ENCODE measurements around the gene CACNA1I. TPM values are rescaled to one million over a fixed set of nuclear protein-coding genes. Genes with fewer than 3 reads are reported as not detected.

Gene CACNA1I
- total RNA-seq, 2 experiments from 2014 or later, result 0.36 to 0.57 TPM

GRCh38 chr22:39558950-39559349 lies 11.6 kb upstream of the CACNA1I start:
- Mint-ChIP-seq H3K27me3 (peaks cover 22% of the 10 kb centered on the region), H3K4me1 (ENCODE audit: low read depth) (peaks cover 7% of the 10 kb centered on the region), H3K27ac (no peak overlapping the region), H3K4me3 (no peak overlapping the region), H3K9me3 (no peaks in the 10 kb centered on the region), H3K36me3 (no peaks in the 10 kb centered on the region)
- intact Hi-C loops (cut with micrococcal nuclease), result no loop called here
- POLR2A ChIA-PET, result no interaction called here
- no peak for DNase-seq
- CTCF ChIA-PET, result interaction anchor here (0.6 to 5.3 kb wide), 7 partner anchors 24 to 698 kb away, joined by 3 to 37 read pairs (median 4); no protein-coding TSS in a partner anchor

- Mint-ChIP-seq H3K4me3 (no peak overlapping the region), H3K36me3 (no peaks in the 10 kb centered on the region), H3K9me3 (no peaks in the 10 kb centered on the region), H3K27me3 (peaks cover 20% of the 10 kb centered on the region), H3K4me1 (ENCODE audit: low read depth) (peaks cover 7% of the 10 kb centered on the region), H3K27ac (no peak overlapping the region)
- ChIA-PET CTCF (interaction anchor here (0.7 to 5.3 kb wide), 8 partner anchors 24 to 1209 kb away, joined by 3 to 37 read pairs (median 3); no protein-coding TSS in a partner anchor), POLR2A (no interaction called here)
- intact Hi-C loops (cut with micrococcal nuclease), result no loop called here
- DNase-seq, result no peak
Observed at GRCh38 chr22:39559456-39560105, 11.0 kb upstream of the CACNA1I start.

- Mint-ChIP-seq H3K27ac (no peak overlapping the region), H3K9me3 (no peaks in the 10 kb centered on the region), H3K4me1 (ENCODE audit: low read depth) (peaks cover 7% of the 10 kb centered on the region), H3K36me3 (no peaks in the 10 kb centered on the region), H3K4me3 (no peak overlapping the region), H3K27me3 (peaks cover 20% of the 10 kb centered on the region)
- DNase-seq, result no peak
- CTCF ChIA-PET, result interaction anchor here (0.9 to 5.3 kb wide), 4 partner anchors 462 to 1209 kb away, joined by 3 to 37 read pairs (median 4); no protein-coding TSS in a partner anchor
- POLR2A ChIA-PET, result no interaction called here
- intact Hi-C loops (cut with micrococcal nuclease), result no loop called here
Observed at GRCh38 chr22:39560127-39560526, 10.4 kb upstream of the CACNA1I start.

- ChIA-PET POLR2A (no interaction called here), CTCF (interaction anchor here (2.0 to 2.2 kb wide), 2 partner anchors 462 to 474 kb away, joined by 5 to 8 read pairs; no protein-coding TSS in a partner anchor)
- H3K36me3 Mint-ChIP-seq, result no peaks in the 10 kb centered on the region
- no peak overlapping the region for H3K27ac Mint-ChIP-seq
- H3K4me1 Mint-ChIP-seq (ENCODE audit: low read depth), result peaks cover 16% of the 10 kb centered on the region
- no peaks in the 10 kb centered on the region for H3K9me3 Mint-ChIP-seq
- DNase-seq, result no peak
- H3K4me3 Mint-ChIP-seq, result no peak overlapping the region
- H3K27me3 Mint-ChIP-seq, result peaks cover 6% of the 10 kb centered on the region
- intact Hi-C loops (cut with micrococcal nuclease), result no loop called here
Observed at GRCh38 chr22:39562839-39563489, 7.6 kb upstream of the CACNA1I start.

GRCh38 chr22:39563571-39564428 lies 6.8 kb upstream of the CACNA1I start:
- no peak overlapping the region for H3K27ac Mint-ChIP-seq
- ChIA-PET CTCF (no interaction called here), POLR2A (no interaction called here)
- no peaks in the 10 kb centered on the region for H3K9me3 Mint-ChIP-seq
- intact Hi-C loops (cut with micrococcal nuclease), result no loop called here
- DNase-seq, result no peak
- no peak overlapping the region for H3K4me3 Mint-ChIP-seq
- H3K27me3 Mint-ChIP-seq, result peaks cover under 1% of the 10 kb centered on the region
- no peaks in the 10 kb centered on the region for H3K36me3 Mint-ChIP-seq
- peaks cover 16% of the 10 kb centered on the region for H3K4me1 Mint-ChIP-seq (ENCODE audit: low read depth)

- Mint-ChIP-seq H3K9me3 (no peaks in the 10 kb centered on the region), H3K27me3 (no peaks in the 10 kb centered on the region), H3K4me1 (ENCODE audit: low read depth) (peaks cover 16% of the 10 kb centered on the region), H3K27ac (no peak overlapping the region), H3K36me3 (no peaks in the 10 kb centered on the region), H3K4me3 (no peak overlapping the region)
- no peak for DNase-seq
- POLR2A ChIA-PET, result no interaction called here
- CTCF ChIA-PET, result no interaction called here
- intact Hi-C loops (cut with micrococcal nuclease), result no loop called here
Observed at GRCh38 chr22:39565414-39565944, 5.1 kb upstream of the CACNA1I start.

GRCh38 chr22:39567135-39567946 lies 3.2 kb upstream of the CACNA1I start:
- no peak overlapping the region for H3K4me3 Mint-ChIP-seq

GRCh38 chr22:39568278-39568981 lies 2.1 kb upstream of the CACNA1I start:
- intact Hi-C loops (cut with micrococcal nuclease), result no loop called here
- no peak for DNase-seq
- H3K9me3 Mint-ChIP-seq, result no peaks in the 10 kb centered on the region
- CTCF ChIA-PET, result no interaction called here
- no peaks in the 10 kb centered on the region for H3K36me3 Mint-ChIP-seq
- no peaks in the 10 kb centered on the region for H3K27me3 Mint-ChIP-seq
- POLR2A ChIA-PET, result no interaction called here
- H3K27ac Mint-ChIP-seq, result no peak overlapping the region
- H3K4me3 Mint-ChIP-seq, result no peak overlapping the region
- peaks cover 16% of the 10 kb centered on the region for H3K4me1 Mint-ChIP-seq (ENCODE audit: low read depth)

More at GRCh38 chr22:39567135-39567946, 3.2 kb upstream of the CACNA1I start:
- no peaks in the 10 kb centered on the region for H3K36me3 Mint-ChIP-seq
- ChIA-PET CTCF (interaction anchor here (0.7 kb wide), 1 partner anchor 468 kb away, joined by 4 read pairs; no protein-coding TSS in a partner anchor), POLR2A (interaction anchor here (0.6 kb wide), 1 partner anchor 231 kb away, joined by 5 read pairs; no protein-coding TSS in a partner anchor)
- peaks cover 16% of the 10 kb centered on the region for H3K4me1 Mint-ChIP-seq (ENCODE audit: low read depth)
- no peaks in the 10 kb centered on the region for H3K9me3 Mint-ChIP-seq
- intact Hi-C loops (cut with micrococcal nuclease), result no loop called here
- peak overlapping the region; percentile 2 for H3K27ac Mint-ChIP-seq
- no peaks in the 10 kb centered on the region for H3K27me3 Mint-ChIP-seq
- DNase-seq, result peak; percentile 59

GRCh38 chr22:39569066-39569465 lies 1.5 kb upstream of the CACNA1I start:
- Mint-ChIP-seq H3K4me1 (ENCODE audit: low read depth) (peaks cover 16% of the 10 kb centered on the region), H3K4me3 (no peak overlapping the region), H3K27me3 (no peaks in the 10 kb centered on the region), H3K27ac (no peak overlapping the region), H3K36me3 (no peaks in the 10 kb centered on the region), H3K9me3 (no peaks in the 10 kb centered on the region)
- ChIA-PET POLR2A (no interaction called here), CTCF (no interaction called here)
- DNase-seq, result no peak
- intact Hi-C loops (cut with micrococcal nuclease), result no loop called here

GRCh38 chr22:39570226-39570625 lies 327 bp upstream of the CACNA1I start:
- CTCF ChIA-PET, result no interaction called here

GRCh38 chr22:39571538-39571937 lies 985 bp downstream of the CACNA1I start:
- H3K9me3 Mint-ChIP-seq, result no peaks in the 10 kb centered on the region
- no peak for DNase-seq
- H3K4me1 Mint-ChIP-seq (ENCODE audit: low read depth), result peaks cover 16% of the 10 kb centered on the region
- H3K36me3 Mint-ChIP-seq, result no peaks in the 10 kb centered on the region
- no peak overlapping the region for H3K4me3 Mint-ChIP-seq
- H3K27me3 Mint-ChIP-seq, result no peaks in the 10 kb centered on the region
- ChIA-PET CTCF (no interaction called here), POLR2A (no interaction called here)
- no peak overlapping the region for H3K27ac Mint-ChIP-seq
- intact Hi-C loops (cut with micrococcal nuclease), result no loop called here

More at GRCh38 chr22:39570226-39570625, 327 bp upstream of the CACNA1I start:
- DNase-seq, result no peak
- intact Hi-C loops (cut with micrococcal nuclease), result no loop called here
- H3K4me1 Mint-ChIP-seq (ENCODE audit: low read depth), result peaks cover 16% of the 10 kb centered on the region
- no peaks in the 10 kb centered on the region for H3K9me3 Mint-ChIP-seq
- H3K36me3 Mint-ChIP-seq, result no peaks in the 10 kb centered on the region
- H3K4me3 Mint-ChIP-seq, result no peak overlapping the region
- H3K27me3 Mint-ChIP-seq, result no peaks in the 10 kb centered on the region
- POLR2A ChIA-PET, result no interaction called here
- no peak overlapping the region for H3K27ac Mint-ChIP-seq

Data from activated CD4-positive, alpha-beta memory T cell treated with anti-CD3 and anti-CD28 coated beads for 36 hours (primary cell).